HL-60 (cell line): ENCODE data around the gene EPN2.

ENCODE experiments used
- TF ChIP-seq, protein P1 (sequence below): IDR thresholded peaks from one replicate; pipeline ENCODE4 v1.5.1; 2011; ENCODE audit warnings: low read length, control low read depth, inconsistent platforms; ENCODE audit not compliant: insufficient read depth
- TF ChIP-seq, protein P2 (sequence below): IDR thresholded peaks from 2 replicates; pipeline ENCODE4 v1.6.1; 2012; ENCODE audit warnings: low read depth; ENCODE audit not compliant: insufficient replicate concordance

DNA sequence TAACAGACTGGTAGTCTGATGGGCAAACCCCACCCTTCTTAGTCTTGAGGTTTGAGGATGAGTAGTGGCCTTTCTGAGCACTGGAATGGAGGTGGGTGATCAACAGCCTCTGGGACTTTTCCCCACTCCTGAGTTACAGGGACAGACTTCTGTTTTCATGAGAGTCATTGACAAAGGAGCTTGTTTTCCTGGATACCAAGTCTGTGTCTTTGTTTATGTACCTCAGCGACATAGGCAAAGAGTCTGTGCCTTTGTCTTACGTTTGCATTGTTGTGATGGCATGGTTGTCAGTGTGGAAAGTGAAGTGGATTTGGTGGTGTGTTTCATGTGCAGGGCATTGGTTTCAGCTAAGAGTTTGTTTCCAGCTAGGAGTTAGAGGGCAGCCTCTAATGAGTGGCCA, 17.5 kb downstream of the EPN2 start:
- TF ChIP-seq, protein P1, sequence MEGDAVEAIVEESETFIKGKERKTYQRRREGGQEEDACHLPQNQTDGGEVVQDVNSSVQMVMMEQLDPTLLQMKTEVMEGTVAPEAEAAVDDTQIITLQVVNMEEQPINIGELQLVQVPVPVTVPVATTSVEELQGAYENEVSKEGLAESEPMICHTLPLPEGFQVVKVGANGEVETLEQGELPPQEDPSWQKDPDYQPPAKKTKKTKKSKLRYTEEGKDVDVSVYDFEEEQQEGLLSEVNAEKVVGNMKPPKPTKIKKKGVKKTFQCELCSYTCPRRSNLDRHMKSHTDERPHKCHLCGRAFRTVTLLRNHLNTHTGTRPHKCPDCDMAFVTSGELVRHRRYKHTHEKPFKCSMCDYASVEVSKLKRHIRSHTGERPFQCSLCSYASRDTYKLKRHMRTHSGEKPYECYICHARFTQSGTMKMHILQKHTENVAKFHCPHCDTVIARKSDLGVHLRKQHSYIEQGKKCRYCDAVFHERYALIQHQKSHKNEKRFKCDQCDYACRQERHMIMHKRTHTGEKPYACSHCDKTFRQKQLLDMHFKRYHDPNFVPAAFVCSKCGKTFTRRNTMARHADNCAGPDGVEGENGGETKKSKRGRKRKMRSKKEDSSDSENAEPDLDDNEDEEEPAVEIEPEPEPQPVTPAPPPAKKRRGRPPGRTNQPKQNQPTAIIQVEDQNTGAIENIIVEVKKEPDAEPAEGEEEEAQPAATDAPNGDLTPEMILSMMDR, result no peak
- TF ChIP-seq, protein P2, sequence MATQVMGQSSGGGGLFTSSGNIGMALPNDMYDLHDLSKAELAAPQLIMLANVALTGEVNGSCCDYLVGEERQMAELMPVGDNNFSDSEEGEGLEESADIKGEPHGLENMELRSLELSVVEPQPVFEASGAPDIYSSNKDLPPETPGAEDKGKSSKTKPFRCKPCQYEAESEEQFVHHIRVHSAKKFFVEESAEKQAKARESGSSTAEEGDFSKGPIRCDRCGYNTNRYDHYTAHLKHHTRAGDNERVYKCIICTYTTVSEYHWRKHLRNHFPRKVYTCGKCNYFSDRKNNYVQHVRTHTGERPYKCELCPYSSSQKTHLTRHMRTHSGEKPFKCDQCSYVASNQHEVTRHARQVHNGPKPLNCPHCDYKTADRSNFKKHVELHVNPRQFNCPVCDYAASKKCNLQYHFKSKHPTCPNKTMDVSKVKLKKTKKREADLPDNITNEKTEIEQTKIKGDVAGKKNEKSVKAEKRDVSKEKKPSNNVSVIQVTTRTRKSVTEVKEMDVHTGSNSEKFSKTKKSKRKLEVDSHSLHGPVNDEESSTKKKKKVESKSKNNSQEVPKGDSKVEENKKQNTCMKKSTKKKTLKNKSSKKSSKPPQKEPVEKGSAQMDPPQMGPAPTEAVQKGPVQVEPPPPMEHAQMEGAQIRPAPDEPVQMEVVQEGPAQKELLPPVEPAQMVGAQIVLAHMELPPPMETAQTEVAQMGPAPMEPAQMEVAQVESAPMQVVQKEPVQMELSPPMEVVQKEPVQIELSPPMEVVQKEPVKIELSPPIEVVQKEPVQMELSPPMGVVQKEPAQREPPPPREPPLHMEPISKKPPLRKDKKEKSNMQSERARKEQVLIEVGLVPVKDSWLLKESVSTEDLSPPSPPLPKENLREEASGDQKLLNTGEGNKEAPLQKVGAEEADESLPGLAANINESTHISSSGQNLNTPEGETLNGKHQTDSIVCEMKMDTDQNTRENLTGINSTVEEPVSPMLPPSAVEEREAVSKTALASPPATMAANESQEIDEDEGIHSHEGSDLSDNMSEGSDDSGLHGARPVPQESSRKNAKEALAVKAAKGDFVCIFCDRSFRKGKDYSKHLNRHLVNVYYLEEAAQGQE, result no peak
